Epithelial cell of proximal tubule (primary cell): Measurements from ENCODE around the gene ASAP2. TPM values are rescaled to one million over a fixed set of nuclear protein-coding genes. Genes with fewer than 3 reads are reported as not detected.

Experiments used
- DNase-seq: peaks from one replicate; pipeline ENCODE4 v3.0.0-alpha.2; 2011; ENCODE audit warnings: low read depth
- H3K4me3 ChIP-seq: 2 replicates; pipeline ENCODE4 v1.5.1; 2011; ENCODE audit warnings: low read depth, mild to moderate bottlenecking, low read length
- total RNA-seq: library from RNA; depleted of rRNA; stranded (reverse); fragments of >200 nt; gene quantifications from 2 replicates; pipeline ENCODE4 v1.2.3, GENCODE V29; 2015
- TF ChIP-seq, protein P1 (sequence below): conservative IDR thresholded peaks from 2 replicates; pipeline ENCODE4 v1.5.1; 2012; ENCODE audit warnings: low read depth, mild to moderate bottlenecking, low read length

ASAP2 gene
- 27.3 and 33.0 TPM in 2 replicates for total RNA-seq

GRCh38 chr2:9205963-9206948 is at the start of gene ASAP2:
TSS of gene ASAP2 (plus strand) at chr2:9206812. CDS start at chr2:9207105, 293 bp downstream.
- DNase-seq: no peak
- TF ChIP-seq, protein P1, sequence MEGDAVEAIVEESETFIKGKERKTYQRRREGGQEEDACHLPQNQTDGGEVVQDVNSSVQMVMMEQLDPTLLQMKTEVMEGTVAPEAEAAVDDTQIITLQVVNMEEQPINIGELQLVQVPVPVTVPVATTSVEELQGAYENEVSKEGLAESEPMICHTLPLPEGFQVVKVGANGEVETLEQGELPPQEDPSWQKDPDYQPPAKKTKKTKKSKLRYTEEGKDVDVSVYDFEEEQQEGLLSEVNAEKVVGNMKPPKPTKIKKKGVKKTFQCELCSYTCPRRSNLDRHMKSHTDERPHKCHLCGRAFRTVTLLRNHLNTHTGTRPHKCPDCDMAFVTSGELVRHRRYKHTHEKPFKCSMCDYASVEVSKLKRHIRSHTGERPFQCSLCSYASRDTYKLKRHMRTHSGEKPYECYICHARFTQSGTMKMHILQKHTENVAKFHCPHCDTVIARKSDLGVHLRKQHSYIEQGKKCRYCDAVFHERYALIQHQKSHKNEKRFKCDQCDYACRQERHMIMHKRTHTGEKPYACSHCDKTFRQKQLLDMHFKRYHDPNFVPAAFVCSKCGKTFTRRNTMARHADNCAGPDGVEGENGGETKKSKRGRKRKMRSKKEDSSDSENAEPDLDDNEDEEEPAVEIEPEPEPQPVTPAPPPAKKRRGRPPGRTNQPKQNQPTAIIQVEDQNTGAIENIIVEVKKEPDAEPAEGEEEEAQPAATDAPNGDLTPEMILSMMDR: peak; percentile 63
- peak within 1 kb of the TSS; percentile 86 for H3K4me3 ChIP-seq

GRCh38 chr2:9158786-9159779 is 47.5 kb upstream of the ASAP2 start:
- TF ChIP-seq, protein P1: no peak
- DNase-seq: no peak
- no peak overlapping the region for H3K4me3 ChIP-seq

GRCh38 chr2:9160732-9161131 is 45.9 kb upstream of the ASAP2 start:
- no peak for DNase-seq
- TF ChIP-seq, protein P1: no peak
- no peak overlapping the region for H3K4me3 ChIP-seq

GRCh38 chr2:9162841-9163240 is 43.8 kb upstream of the ASAP2 start:
- H3K4me3 ChIP-seq: no peak overlapping the region
- TF ChIP-seq, protein P1: no peak
- no peak for DNase-seq

GRCh38 chr2:9163306-9164111 is 43.1 kb upstream of the ASAP2 start:
- H3K4me3 ChIP-seq: no peak overlapping the region
- TF ChIP-seq, protein P1: no peak
- DNase-seq: no peak

DNA sequence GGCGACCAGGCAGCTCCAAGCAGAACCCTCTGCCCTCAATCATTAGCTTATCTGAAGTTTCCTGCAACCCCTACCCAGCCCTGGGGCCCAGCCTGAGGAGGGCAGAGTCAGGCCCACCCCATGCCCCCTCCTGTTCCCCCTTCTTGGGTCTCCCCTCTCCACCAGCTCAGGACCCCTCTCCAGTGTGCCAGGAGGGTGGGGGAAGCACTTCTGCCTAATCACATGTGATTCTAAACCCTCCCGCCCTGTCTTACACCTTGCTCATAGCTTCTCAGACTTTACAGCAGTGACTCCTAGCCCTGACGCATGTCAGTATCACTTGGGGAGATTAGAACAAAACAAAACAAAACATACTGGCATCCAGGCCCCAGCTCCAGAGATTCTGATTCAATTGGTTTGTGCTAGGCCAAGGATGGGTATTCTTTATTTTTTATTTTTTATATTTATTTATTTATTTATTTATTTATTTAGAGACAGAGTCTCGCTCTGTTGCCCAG is 42.5 kb upstream of the ASAP2 start:
- TF ChIP-seq, protein P1: no peak
- H3K4me3 ChIP-seq: no peak overlapping the region
- DNase-seq: no peak
